HepG2 (cell line): ENCODE data around the gene LYPLA2. TPM values are rescaled to one million over a fixed set of nuclear protein-coding genes. Genes with fewer than 3 reads are reported as not detected.

Experiments
- ATAC-seq: fragments of 200-7000 bp; cut with Tn5 transposase; 3 replicates; pipeline ENCODE4 v1.9.1; 2020; ENCODE audit warnings: mild to moderate bottlenecking, moderate library complexity
- BruUV-seq: library from RNA; stranded (reverse); fragments of 400-500 nt; replicated peaks from 2 replicates; lab custom pipeline; 2021; lab: Mats Ljungman, UMichigan
- CTCF ChIA-PET: fragments of 300-600 bp; formaldehyde crosslinking; extraction: SDS; loops from one replicate; lab custom pipeline; 2021; ENCODE audit warnings: low total read pairs, inconsistent platforms, low intra/inter-chr PET ratio; lab: Yijun Ruan, JAX
- POLR2A ChIA-PET: fragments of 350-600 bp; sonication (Branson Sonifier 250); formaldehyde crosslinking; loops from one replicate; lab custom pipeline; 2020; ENCODE audit warnings: antibody characterized with exemption, inconsistent platforms; lab: Yijun Ruan, JAX
- DNase-seq: peaks from one replicate; pipeline ENCODE4 v3.0.0-alpha.2; 2015; ENCODE audit warnings: low spot score
- FAIRE-seq: peaks from 3 replicates; lab custom pipeline; 2011; peaks lifted over from hg19 to GRCh38; lab: Jason Lieb, UNC
- H2AFZ ChIP-seq: one replicate; pipeline ENCODE4 v1.6.1; 2011; ENCODE audit warnings: low read length, inconsistent platforms
- H3K27ac ChIP-seq: fragments of 300-600 bp; 3 replicates; pipeline ENCODE4 v1.8.0; 2011; ENCODE audit warnings: mixed run types, mild to moderate bottlenecking, mixed read lengths, low read length, inconsistent platforms; ENCODE audit not compliant: insufficient read depth; ENCODE audit errors: extremely low read length
- H3K27me3 ChIP-seq, 2 experiments: fragments of 200-600 bp in 1 of 2; 2 replicates in 1 of 2; 3 replicates in 1 of 2; pipeline versions ENCODE4 v1.6.0 to v1.8.0; 2011; ENCODE audit warnings: low read length in 2 of 2, mild to moderate bottlenecking in 2 of 2, moderate library complexity in 2 of 2, inconsistent platforms in 1 of 2; ENCODE audit not compliant: insufficient read depth in 2 of 2, control insufficient read depth in 1 of 2
- H3K36me3 ChIP-seq, 2 experiments: fragments of 200-600 bp in 1 of 2; replicated peaks in 1 of 2; 2 replicates in 1 of 2; 3 replicates in 1 of 2; pipeline versions ENCODE4 v1.5.1 to v1.8.0; 2011; ENCODE audit warnings: low read length in 2 of 2, inconsistent platforms in 1 of 2; ENCODE audit not compliant: insufficient read depth in 2 of 2, control insufficient read depth in 1 of 2
- H3K4me1 ChIP-seq: 2 replicates; pipeline ENCODE4 v1.5.1; 2012; ENCODE audit warnings: low read length, inconsistent platforms; ENCODE audit not compliant: insufficient read depth
- H3K4me2 ChIP-seq: 2 replicates; pipeline ENCODE4 v1.6.0; 2011; ENCODE audit warnings: low read depth, low read length, inconsistent platforms
- H3K4me3 ChIP-seq, 3 experiments: fragments of 200-600 bp in 1 of 3; sonication (generic), shearing (Covaris generic) in 1 of 3; replicated peaks in 1 of 3; 2 replicates each; pipeline ENCODE4 v1.5.1; 2011 to 2016; ENCODE audit warnings: low read length in 3 of 3, inconsistent platforms in 2 of 3, low read depth in 2 of 3, mild to moderate bottlenecking in 2 of 3, control low read depth in 1 of 3, mixed read lengths in 1 of 3; ENCODE audit not compliant: insufficient read depth in 1 of 3
- H3K79me2 ChIP-seq: one replicate; pipeline ENCODE4 v1.6.1; 2011; ENCODE audit warnings: low read length, inconsistent platforms; ENCODE audit not compliant: insufficient read depth
- H3K9ac ChIP-seq: 2 replicates; pipeline ENCODE4 v1.6.0; 2011; ENCODE audit warnings: mild to moderate bottlenecking, low read depth, low read length, inconsistent platforms; ENCODE audit not compliant: insufficient read depth
- H3K9me3 ChIP-seq: 2 replicates; pipeline ENCODE4 v1.5.1; 2012; ENCODE audit warnings: mild to moderate bottlenecking, low read length
- H4K20me1 ChIP-seq: 2 replicates; pipeline ENCODE4 v1.6.0; 2011; ENCODE audit warnings: inconsistent platforms, mild to moderate bottlenecking, low read length, moderate library complexity; ENCODE audit not compliant: insufficient read depth
- POLR2G ChIP-seq: fragments of 200-400 bp; formaldehyde crosslinking; IDR thresholded peaks from 2 replicates; pipeline ENCODE4 v1.6.1; 2018; ENCODE audit warnings: mild to moderate bottlenecking, low read depth, low read length, moderate library complexity
- TCF7L2 ChIP-seq: IDR thresholded peaks from 2 replicates; pipeline ENCODE4 v1.6.1; 2011; ENCODE audit warnings: mild to moderate bottlenecking, low read depth, low read length, moderate library complexity
- ZBTB38 ChIP-seq: sonication (generic); formaldehyde crosslinking; IDR thresholded peaks from 2 replicates; pipeline ENCODE4 v1.5.1; 2020; ENCODE audit warnings: mild to moderate bottlenecking, missing genetic modification reagents
- ZNF234 ChIP-seq: sonication (generic); formaldehyde crosslinking; conservative IDR thresholded peaks from 2 replicates; pipeline ENCODE4 v1.5.1; 2020; ENCODE audit warnings: mild to moderate bottlenecking, missing genetic modification reagents
- ZNF510 ChIP-seq: sonication (generic); formaldehyde crosslinking; IDR thresholded peaks from 2 replicates; pipeline ENCODE4 v1.4.0; 2020; ENCODE audit warnings: low read depth, mild to moderate bottlenecking, missing genetic modification reagents
- WGBS: methylation state at CpG from one replicate; pipeline ENCODE4 v1.1.6; 2017; ENCODE audit warnings: low lambda C conversion rate; 5-methylcytosine and 5-hydroxymethylcytosine counted together
- in situ Hi-C: cut with HindIII; loops from 2 replicates; pipeline ENCODE4 v1.10.0; 2017; ENCODE audit warnings: low pct_unique_long_range_greater_than_20kb; ENCODE audit not compliant: extremely low pct_ligation_motif_present
- intact Hi-C: fragments of 100-400 bp; cut with micrococcal nuclease; formaldehyde crosslinking; loops from one replicate; pipeline ENCODE4 v1.10.0; 2022; ENCODE audit not compliant: unreplicated experiment
- polyA plus RNA-seq, 8 experiments: library from polyadenylated mRNA; depleted of rRNA in 3 of 8; stranded (reverse) in 7 of 8; unstranded in 1 of 8; fragments of >200 nt; fragmentation: Illumina TruSeq in 4 of 8; extraction: Trizol in 4 of 8; gene quantifications; 2 replicates each; pipeline versions ENCODE4 v1.2.1 to v1.2.3, GENCODE V29; 2011 to 2016; ENCODE audit warnings: low read depth in 4 of 8, missing spikeins in 1 of 8, mixed read lengths in 1 of 8; ENCODE audit not compliant: insufficient read depth in 1 of 8
- total RNA-seq, 5 experiments: library from RNA; depleted of rRNA; stranded (reverse); fragments of >200 nt; fragmentation: Illumina TruSeq; extraction: Trizol; gene quantifications; 2 replicates each; pipeline ENCODE4 v1.2.3, GENCODE V29; 2016; ENCODE audit warnings: low read depth in 1 of 5
- TF ChIP-seq, protein P1 (sequence below): sonication (generic); formaldehyde crosslinking; IDR thresholded peaks from 2 replicates; pipeline ENCODE4 v1.5.1; 2020; ENCODE audit warnings: mild to moderate bottlenecking, missing genetic modification reagents, borderline replicate concordance
- TF ChIP-seq, protein P2 (sequence below): sonication (generic); formaldehyde crosslinking; IDR thresholded peaks from 2 replicates; pipeline ENCODE4 v1.5.1; 2020; ENCODE audit warnings: mild to moderate bottlenecking, missing genetic modification reagents, borderline replicate concordance

The LYPLA2 gene
- total and polyA plus RNA-seq, 2 of the 13 experiments (the other 11 are each of a cell fraction or from before 2014, with no cell fraction given): 72.1 to 73.2 TPM

DNA sequence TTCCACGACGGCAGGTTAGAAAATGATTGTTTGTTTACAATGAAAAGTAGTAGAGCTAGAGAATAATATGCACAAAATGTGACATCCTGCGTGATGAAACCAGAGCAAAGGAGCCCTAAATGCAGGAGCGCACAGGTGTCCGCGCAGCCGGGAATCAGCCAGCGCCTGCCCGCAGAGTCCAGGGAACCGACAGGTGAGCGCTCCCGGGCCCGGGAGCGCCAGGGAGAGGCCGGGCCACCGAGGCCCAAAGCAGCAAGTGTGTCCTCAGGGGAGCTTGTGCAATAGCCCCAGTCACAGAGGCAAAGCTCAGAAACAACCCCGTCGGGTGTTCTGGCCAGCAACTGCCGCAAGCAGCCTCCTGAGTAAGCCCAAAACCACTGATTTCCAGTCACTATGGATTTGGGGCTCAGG lies 10.4 kb downstream of the LYPLA2 start (continued):
- TF ChIP-seq, protein P1, sequence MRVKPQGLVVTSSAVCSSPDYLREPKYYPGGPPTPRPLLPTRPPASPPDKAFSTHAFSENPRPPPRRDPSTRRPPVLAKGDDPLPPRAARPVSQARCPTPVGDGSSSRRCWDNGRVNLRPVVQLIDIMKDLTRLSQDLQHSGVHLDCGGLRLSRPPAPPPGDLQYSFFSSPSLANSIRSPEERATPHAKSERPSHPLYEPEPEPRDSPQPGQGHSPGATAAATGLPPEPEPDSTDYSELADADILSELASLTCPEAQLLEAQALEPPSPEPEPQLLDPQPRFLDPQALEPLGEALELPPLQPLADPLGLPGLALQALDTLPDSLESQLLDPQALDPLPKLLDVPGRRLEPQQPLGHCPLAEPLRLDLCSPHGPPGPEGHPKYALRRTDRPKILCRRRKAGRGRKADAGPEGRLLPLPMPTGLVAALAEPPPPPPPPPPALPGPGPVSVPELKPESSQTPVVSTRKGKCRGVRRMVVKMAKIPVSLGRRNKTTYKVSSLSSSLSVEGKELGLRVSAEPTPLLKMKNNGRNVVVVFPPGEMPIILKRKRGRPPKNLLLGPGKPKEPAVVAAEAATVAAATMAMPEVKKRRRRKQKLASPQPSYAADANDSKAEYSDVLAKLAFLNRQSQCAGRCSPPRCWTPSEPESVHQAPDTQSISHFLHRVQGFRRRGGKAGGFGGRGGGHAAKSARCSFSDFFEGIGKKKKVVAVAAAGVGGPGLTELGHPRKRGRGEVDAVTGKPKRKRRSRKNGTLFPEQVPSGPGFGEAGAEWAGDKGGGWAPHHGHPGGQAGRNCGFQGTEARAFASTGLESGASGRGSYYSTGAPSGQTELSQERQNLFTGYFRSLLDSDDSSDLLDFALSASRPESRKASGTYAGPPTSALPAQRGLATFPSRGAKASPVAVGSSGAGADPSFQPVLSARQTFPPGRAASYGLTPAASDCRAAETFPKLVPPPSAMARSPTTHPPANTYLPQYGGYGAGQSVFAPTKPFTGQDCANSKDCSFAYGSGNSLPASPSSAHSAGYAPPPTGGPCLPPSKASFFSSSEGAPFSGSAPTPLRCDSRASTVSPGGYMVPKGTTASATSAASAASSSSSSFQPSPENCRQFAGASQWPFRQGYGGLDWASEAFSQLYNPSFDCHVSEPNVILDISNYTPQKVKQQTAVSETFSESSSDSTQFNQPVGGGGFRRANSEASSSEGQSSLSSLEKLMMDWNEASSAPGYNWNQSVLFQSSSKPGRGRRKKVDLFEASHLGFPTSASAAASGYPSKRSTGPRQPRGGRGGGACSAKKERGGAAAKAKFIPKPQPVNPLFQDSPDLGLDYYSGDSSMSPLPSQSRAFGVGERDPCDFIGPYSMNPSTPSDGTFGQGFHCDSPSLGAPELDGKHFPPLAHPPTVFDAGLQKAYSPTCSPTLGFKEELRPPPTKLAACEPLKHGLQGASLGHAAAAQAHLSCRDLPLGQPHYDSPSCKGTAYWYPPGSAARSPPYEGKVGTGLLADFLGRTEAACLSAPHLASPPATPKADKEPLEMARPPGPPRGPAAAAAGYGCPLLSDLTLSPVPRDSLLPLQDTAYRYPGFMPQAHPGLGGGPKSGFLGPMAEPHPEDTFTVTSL (CRISPR knock-in tag): no peak
- TF ChIP-seq POLR2G: no peak
- no peak for TF ChIP-seq TCF7L2
- no peak for TF ChIP-seq ZNF510 (CRISPR knock-in tag)
- TF ChIP-seq, all 625 proteins: peak for 14

DNA sequence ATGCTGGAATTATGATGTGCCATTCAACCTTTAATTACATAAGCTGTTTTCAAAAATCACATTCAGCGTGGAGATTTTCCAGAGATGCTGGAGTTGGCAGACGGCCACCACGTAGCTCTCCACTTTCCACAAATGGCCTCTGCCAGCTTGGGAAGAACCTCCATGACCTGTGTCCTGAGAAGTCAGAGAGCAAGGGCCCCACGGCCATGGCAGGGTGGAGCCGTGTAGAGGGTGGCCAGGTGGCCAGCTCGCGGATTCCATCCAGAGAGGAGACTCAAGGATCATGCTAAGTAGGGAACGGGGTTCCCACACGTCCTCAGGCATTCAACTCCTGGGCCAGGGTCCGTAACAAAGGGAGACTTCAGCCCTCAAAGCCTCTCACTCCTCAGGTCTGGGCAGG lies 10.9 kb downstream of the LYPLA2 start:
- no peaks in the 10 kb centered on the region for H3K9me3 ChIP-seq
- peaks cover 5% of the 10 kb centered on the region; the same call in 1 of the 2 replicates for H4K20me1 ChIP-seq
- H3K79me2 ChIP-seq: peaks cover 9% of the 10 kb centered on the region
- no peaks in the 10 kb centered on the region; a peak in 1 of 5 replicates for H3K27me3 ChIP-seq
- peaks cover 4 to 20% of the 10 kb centered on the region in 2 experiments; a peak in 4 of 5 replicates for H3K36me3 ChIP-seq
- peak overlapping the region; percentile 10; the same call in 1 of the 2 replicates for H3K9ac ChIP-seq
- FAIRE-seq: no peak
- H3K4me1 ChIP-seq: peaks cover 78% of the 10 kb centered on the region
- WGBS: 57% methylated on average over 10 of the region's 10 CpGs
- peak overlapping the region; percentile 95 for H3K27ac ChIP-seq
- CTCF ChIA-PET: no interaction called here
- H2AFZ ChIP-seq: no peak overlapping the region
- TF ChIP-seq ZBTB38 (peak; percentile 49; the same call in 1 of the 2 replicates), ZNF234 (CRISPR knock-in tag) (no peak)
- TF ChIP-seq, protein P2, sequence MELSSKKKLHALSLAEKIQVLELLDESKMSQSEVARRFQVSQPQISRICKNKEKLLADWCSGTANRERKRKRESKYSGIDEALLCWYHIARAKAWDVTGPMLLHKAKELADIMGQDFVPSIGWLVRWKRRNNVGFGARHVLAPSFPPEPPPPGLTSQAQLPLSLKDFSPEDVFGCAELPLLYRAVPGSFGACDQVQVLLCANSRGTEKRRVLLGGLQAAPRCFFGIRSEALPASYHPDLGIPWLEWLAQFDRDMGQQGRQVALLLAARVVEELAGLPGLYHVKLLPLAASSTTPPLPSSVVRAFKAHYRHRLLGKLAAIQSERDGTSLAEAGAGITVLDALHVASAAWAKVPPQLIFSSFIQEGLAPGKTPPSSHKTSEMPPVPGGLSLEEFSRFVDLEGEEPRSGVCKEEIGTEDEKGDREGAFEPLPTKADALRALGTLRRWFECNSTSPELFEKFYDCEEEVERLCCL (CRISPR knock-in tag): no peak
- no TSS peak for BruUV-seq
- peak overlapping the region; percentile 97 for H3K4me2 ChIP-seq
- in situ Hi-C loops: no loop called here
- ATAC-seq: no peak
- intact Hi-C loops: loop anchor here (5.0 kb wide), 1 partner anchor 65 kb away; the partner anchor contains the start of gene FUCA1
- POLR2A ChIA-PET: interaction anchor here (0.5 to 10.9 kb wide), 10 partner anchors 9 to 115 kb away, joined by 3 to 154 read pairs (median 10); partner anchors contain the start of genes FUCA1, HMGCL, LYPLA2 and PITHD1
- peak overlapping the region in 2 of 3 experiments; percentile 65 to 92; a peak in 3 of 6 replicates for H3K4me3 ChIP-seq
- no peak for DNase-seq
